Cardiac muscle cell (in vitro differentiated cells and primary cell): ENCODE results near the gene PLRG1. TPM values are rescaled to one million over a fixed set of nuclear protein-coding genes. Genes with fewer than 3 reads are reported as not detected.
A peak's percentile ranks its signal among the peaks of the same experiment; 100 is the strongest.
"Not testable (repeated sequence)": the region's sequence is repeated elsewhere in the genome, so short reads cannot be mapped to it uniquely, and the experiment has no call there.

Experiments
- DNase-seq, 2 donors: peaks; one replicate each; pipeline versions ENCODE4 v3.0.0 to v3.0.0-alpha.2; 2010 to 2017; ENCODE audit warnings: low read depth in 1 of 2, low spot score in 1 of 2
- H3K27ac ChIP-seq: fragments of 200-600 bp; sonication (generic); 2 replicates; pipeline ENCODE4 v1.5.1; 2016
- H3K27me3 ChIP-seq: fragments of 200-600 bp; sonication (generic); 2 replicates; pipeline ENCODE4 v1.6.0; 2016; ENCODE audit warnings: control low read depth
- H3K36me3 ChIP-seq: fragments of 200-600 bp; sonication (generic); 2 replicates; pipeline ENCODE4 v1.5.1; 2016; ENCODE audit warnings: control low read depth
- H3K4me1 ChIP-seq: fragments of 200-600 bp; sonication (generic); 2 replicates; pipeline ENCODE4 v1.8.1; 2017; ENCODE audit warnings: low read depth, mild to moderate bottlenecking, mixed run types
- H3K4me3 ChIP-seq: fragments of 200-600 bp; sonication (generic); 2 replicates; pipeline ENCODE4 v1.5.1; 2016; ENCODE audit warnings: mild to moderate bottlenecking
- H3K9me3 ChIP-seq: fragments of 200-600 bp; sonication (generic); 2 replicates; pipeline ENCODE4 v1.5.1; 2017; ENCODE audit warnings: low read depth, mild to moderate bottlenecking, control low read depth
- polyA plus RNA-seq: library from polyadenylated mRNA; unstranded; fragments of >200 nt; fragmentation: Nextera tagmentation; extraction: Ambion mirVana; gene quantifications from 2 replicates; pipeline ENCODE4 v1.2.1, GENCODE V29; 2016
- total RNA-seq: library from RNA; depleted of rRNA; stranded (reverse); fragments of >200 nt; gene quantifications from 2 replicates; pipeline ENCODE4 v1.2.3, GENCODE V29; 2016
- TF ChIP-seq, protein P1 (sequence below): IDR thresholded peaks from 2 replicates; pipeline ENCODE4 v1.5.1; 2012; ENCODE audit warnings: low read depth, mild to moderate bottlenecking, low read length

PLRG1 gene
- 25.6 and 27.6 TPM in 2 replicates for total RNA-seq
- 61.6 and 84.1 TPM in 2 replicates for polyA plus RNA-seq

GRCh38 chr4:154549894-154550790, at the start of gene PLRG1:
Gene PLRG1, minus strand, starts transcription at chr4:154550400. Its CDS starts 92 bp downstream, at chr4:154550308.
- Histone ChIP-seq H3K9me3 (no peaks in the 10 kb centered on the region), H3K27ac (peak within 1 kb of the TSS; percentile 71), H3K4me3 (peak within 1 kb of the TSS; percentile 87), H3K27me3 (no peaks in the 10 kb centered on the region), H3K36me3 (peaks cover 28% of the 10 kb centered on the region), H3K4me1 (peaks cover 13% of the 10 kb centered on the region)
- TF ChIP-seq, protein P1, sequence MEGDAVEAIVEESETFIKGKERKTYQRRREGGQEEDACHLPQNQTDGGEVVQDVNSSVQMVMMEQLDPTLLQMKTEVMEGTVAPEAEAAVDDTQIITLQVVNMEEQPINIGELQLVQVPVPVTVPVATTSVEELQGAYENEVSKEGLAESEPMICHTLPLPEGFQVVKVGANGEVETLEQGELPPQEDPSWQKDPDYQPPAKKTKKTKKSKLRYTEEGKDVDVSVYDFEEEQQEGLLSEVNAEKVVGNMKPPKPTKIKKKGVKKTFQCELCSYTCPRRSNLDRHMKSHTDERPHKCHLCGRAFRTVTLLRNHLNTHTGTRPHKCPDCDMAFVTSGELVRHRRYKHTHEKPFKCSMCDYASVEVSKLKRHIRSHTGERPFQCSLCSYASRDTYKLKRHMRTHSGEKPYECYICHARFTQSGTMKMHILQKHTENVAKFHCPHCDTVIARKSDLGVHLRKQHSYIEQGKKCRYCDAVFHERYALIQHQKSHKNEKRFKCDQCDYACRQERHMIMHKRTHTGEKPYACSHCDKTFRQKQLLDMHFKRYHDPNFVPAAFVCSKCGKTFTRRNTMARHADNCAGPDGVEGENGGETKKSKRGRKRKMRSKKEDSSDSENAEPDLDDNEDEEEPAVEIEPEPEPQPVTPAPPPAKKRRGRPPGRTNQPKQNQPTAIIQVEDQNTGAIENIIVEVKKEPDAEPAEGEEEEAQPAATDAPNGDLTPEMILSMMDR: no peak
- DNase-seq: peak; percentile 96 to 98

DNA sequence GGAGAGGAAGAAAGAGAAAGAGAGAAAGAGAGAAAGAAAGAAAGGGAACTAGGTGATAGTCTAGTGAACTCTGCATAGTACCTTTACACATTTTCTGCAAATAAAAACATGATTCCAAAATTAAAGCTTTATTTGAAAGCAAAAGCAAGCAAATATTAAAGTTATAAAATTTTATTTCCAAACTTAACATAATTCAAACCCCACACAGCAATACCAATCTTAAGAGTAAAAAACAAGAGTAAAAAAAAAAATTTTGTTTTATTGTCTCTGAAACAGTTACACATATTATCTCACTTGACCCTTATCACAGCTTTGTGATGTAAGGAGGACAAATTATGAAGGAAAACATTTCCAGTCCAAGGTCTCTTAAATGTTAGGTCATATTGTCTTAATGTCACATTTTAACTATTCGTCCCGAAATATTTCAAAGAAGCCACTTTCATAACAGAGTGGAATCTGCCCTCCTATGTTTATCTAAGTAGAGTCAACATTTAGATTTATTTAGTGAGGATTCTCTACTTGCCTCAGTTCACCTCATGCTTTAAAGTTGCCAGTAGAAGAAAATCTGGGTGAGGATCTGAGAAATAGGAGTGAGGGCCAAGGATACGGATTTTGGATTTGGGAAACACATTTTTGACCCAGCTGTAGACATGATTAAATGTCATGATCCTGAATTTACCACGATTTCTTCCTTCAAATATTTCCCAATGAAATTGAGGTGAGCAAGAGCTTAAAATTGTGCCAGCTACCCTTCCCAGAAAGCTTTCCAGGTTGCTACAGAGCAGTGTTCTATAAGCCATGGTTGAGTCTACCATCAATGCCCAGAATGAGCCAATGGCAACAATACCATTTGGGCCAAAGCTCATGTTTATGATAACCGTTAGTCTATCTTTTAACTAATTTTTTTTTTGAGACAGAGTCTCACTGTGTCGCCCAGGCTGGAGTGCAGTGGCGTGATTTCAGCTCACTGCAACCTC, 47.9 kb upstream of the PLRG1 start:
- Histone ChIP-seq H3K27me3 (no peaks in the 10 kb centered on the region), H3K9me3 (no peaks in the 10 kb centered on the region), H3K27ac (no peak overlapping the region), H3K36me3 (no peaks in the 10 kb centered on the region), H3K4me3 (no peak overlapping the region), H3K4me1 (no peaks in the 10 kb centered on the region)
- TF ChIP-seq, protein P1: no peak
- no peak for DNase-seq

GRCh38 chr4:154597281-154597680, 47.1 kb upstream of the PLRG1 start:
- H3K4me3 ChIP-seq, DNase-seq, H3K4me1 ChIP-seq, H3K36me3 ChIP-seq, H3K27me3 ChIP-seq, H3K27ac ChIP-seq, H3K9me3 ChIP-seq: not testable (repeated sequence)

GRCh38 chr4:154595807-154596206, 45.6 kb upstream of the PLRG1 start:
- DNase-seq: no peak
- TF ChIP-seq, protein P1: no peak
- H3K27ac ChIP-seq: no peak overlapping the region
- H3K4me1 ChIP-seq: no peaks in the 10 kb centered on the region
- H3K4me3 ChIP-seq: no peak overlapping the region
- H3K36me3 ChIP-seq: no peaks in the 10 kb centered on the region
- no peaks in the 10 kb centered on the region for H3K9me3 ChIP-seq
- H3K27me3 ChIP-seq: no peaks in the 10 kb centered on the region

DNA sequence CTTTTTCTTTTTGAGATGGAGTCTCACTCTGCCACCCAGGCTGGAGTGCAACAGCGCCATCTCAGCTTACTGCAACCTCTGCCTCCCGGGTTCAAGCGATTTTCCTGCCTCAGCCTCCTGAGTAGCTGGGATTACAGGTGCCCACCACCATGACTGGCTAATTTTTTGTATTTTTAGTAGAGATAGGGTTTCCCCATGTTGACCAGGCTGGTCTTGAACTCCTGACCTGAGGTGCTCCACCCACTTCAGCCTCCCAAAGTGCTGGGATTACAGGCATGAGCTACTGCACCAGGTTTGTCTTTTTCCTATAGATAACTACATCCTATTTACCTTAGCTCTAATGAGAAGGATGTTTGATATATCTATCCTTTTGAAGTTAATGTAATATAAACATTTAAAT, 44.1 kb upstream of the PLRG1 start:
- H3K27ac ChIP-seq, DNase-seq, H3K4me3 ChIP-seq, H3K4me1 ChIP-seq, H3K9me3 ChIP-seq, H3K36me3 ChIP-seq, H3K27me3 ChIP-seq: not testable (repeated sequence)

DNA sequence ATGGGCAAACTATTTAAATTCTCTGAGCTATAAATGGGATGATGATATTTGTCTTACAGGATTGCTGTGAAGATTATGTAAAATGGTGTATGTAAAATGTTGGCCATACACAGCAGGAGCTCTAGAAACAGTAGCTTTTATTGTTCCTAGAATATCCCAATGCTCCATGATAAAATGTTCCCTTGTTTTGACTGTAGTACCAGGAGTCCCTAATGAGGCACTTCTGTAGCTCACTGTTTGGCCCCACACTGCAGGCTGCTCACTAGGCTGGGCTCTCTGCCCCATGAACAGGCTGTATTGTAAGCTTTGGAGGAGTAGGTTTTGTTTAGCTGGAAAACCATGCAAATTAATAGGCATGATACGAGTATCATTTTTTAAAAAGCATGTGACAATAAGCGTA, 43.7 kb upstream of the PLRG1 start:
- Histone ChIP-seq H3K27ac (no peak overlapping the region), H3K4me1 (no peaks in the 10 kb centered on the region), H3K9me3 (no peaks in the 10 kb centered on the region), H3K4me3 (no peak overlapping the region), H3K36me3 (no peaks in the 10 kb centered on the region), H3K27me3 (no peaks in the 10 kb centered on the region)
- no peak for DNase-seq
- TF ChIP-seq, protein P1: no peak
